ENCODE data around the gene DOHH.
A peak's percentile ranks its signal among the peaks of the same experiment; 100 is the strongest.

Gene DOHH

DNA sequence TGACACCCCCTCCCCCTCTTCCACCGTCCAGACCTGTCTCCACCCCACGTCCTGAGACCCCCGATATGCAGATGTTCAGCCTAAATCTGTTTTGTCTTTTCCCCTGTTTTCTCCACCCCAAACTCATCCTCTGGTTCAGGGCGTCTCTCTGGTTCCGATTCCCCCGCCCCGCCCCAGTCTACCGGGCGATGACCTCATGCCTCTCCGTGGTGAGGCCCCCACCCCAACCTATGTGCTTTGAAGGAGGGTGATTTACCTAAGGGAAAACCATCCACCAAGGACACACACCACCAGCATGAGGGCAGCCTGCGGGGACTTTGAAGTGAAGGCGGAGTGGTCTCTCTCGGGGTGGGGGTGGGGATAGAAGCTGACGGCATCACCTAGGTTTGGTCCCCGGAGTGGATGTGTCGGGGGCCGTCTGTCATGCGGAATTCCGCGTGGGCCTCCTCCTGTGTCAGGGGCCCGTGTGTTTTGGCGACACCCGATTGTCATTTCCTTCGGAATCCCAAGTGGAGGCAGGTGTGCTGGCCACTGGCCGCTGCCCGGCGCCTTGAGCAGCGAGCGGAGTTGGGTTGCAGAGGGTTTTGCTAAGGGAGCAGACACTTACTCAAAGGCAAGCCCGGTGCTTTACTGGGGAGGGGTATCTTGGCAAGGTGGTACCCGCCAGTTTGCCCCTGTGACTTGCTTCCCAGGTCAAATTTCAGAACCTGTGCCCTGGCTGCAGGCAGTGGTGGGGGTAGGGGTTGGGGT, 7.1 kb upstream of the DOHH start:
- H3F3A ChIP-seq (ENCODE audit: insufficient read depth, low read length) = no peaks in the 10 kb centered on the region
- peaks cover 17% of the 10 kb centered on the region; the same call in 1 of the 2 replicates for H3K36me3 ChIP-seq (ENCODE audit: insufficient read depth, low read length)
- H3K27me3 ChIP-seq (ENCODE audit: insufficient read depth, low read length) = no peaks in the 10 kb centered on the region
- H3K9me3 ChIP-seq (ENCODE audit: low read length) = no peaks in the 10 kb centered on the region
- H3K9ac ChIP-seq (ENCODE audit: low read length) = peak overlapping the region; percentile 99
- no peak overlapping the region for H2AFZ ChIP-seq (ENCODE audit: low read length)
- TF ChIP-seq EZH2 (IDR thresholded peaks at IDR 0.05; ENCODE audit: borderline replicate concordance, low read length) = no peak
- TF ChIP-seq CTCF (IDR thresholded peaks at IDR 0.05; ENCODE audit: low read length) = no peak
- peak overlapping the region; percentile 99 for H3K4me3 ChIP-seq (ENCODE audit: low read depth, low read length, poor library complexity, severe bottlenecking)
- peak overlapping the region; percentile 99 for H3K4me2 ChIP-seq (ENCODE audit: low read length)
- H3K79me2 ChIP-seq (ENCODE audit: insufficient read depth, low read length) = peaks cover 11% of the 10 kb centered on the region
- H3K4me1 ChIP-seq (ENCODE audit: insufficient read depth, low read length, severe bottlenecking) = peaks cover 21% of the 10 kb centered on the region
- peak overlapping the region; percentile 36 for H3K27ac ChIP-seq (ENCODE audit: low read depth, low read length, poor library complexity, severe bottlenecking)
- no peaks in the 10 kb centered on the region for H4K20me1 ChIP-seq (ENCODE audit: insufficient read depth, low read length)
- H3K9me2 ChIP-seq (ENCODE audit: low read depth, low read length) = no peaks in the 10 kb centered on the region

DNA sequence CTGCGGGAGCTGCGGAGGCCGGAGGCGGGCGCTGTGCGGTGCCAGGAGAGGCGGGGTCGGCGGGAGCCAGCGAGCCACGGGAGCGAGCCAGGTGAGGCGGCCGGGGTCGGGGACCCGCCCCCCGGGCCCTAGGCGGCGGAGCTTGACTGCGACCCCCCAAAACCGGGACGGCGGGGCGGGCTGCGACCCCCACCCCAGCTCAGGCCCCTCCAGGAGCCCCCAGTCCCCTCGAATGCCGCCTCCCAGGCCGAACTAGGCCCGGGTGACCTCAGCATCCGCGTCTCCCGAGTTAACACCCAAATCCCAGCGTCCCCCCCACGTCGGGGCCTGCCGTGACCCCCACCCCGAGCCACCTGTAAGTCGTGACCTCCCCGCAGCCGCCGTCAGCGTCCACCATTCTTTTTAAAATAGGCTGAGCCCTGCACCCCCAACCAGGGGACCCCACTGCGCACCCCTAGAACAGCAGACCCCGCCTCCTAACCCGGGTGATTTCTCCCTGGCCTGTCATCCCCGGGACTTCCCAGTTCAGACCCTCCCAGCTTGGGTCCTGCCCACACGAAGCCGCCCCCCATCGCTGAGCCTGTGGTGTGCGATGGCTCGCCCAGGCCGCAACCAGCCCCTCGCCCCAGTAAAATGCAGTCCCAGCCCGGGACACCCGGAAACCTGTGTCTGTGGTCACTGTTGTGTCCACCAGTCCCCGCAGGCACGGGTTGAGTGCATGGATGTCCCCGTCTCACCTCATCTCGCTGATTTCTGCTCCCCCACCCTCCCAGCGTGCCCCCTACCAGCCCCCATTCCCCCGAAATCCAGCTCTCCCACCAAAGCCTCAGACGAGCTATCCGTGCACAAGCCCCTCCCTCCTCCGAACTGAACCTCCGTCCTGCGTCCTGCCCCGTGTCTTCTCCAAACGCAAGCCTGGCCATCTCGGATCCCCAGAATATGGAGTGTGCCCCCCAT, 6.2 kb upstream of the DOHH start:
- Histone ChIP-seq H3K9me2 (ENCODE audit: low read depth, low read length) (no peaks in the 10 kb centered on the region), H4K20me1 (ENCODE audit: insufficient read depth, low read length) (no peaks in the 10 kb centered on the region), H3K27me3 (ENCODE audit: insufficient read depth, low read length) (no peaks in the 10 kb centered on the region), H3K4me2 (ENCODE audit: low read length) (peak overlapping the region; percentile 99), H3K9me3 (ENCODE audit: low read length) (no peaks in the 10 kb centered on the region), H3K4me3 (ENCODE audit: low read depth, low read length, poor library complexity, severe bottlenecking) (peak overlapping the region; percentile 99), H3K4me1 (ENCODE audit: insufficient read depth, low read length, severe bottlenecking) (peaks cover 21% of the 10 kb centered on the region), H3K9ac (ENCODE audit: low read length) (peak overlapping the region; percentile 99), H3K27ac (ENCODE audit: low read depth, low read length, poor library complexity, severe bottlenecking) (peak overlapping the region; percentile 36), H3K79me2 (ENCODE audit: insufficient read depth, low read length) (peaks cover 11% of the 10 kb centered on the region), H3K36me3 (ENCODE audit: insufficient read depth, low read length) (peaks cover 17% of the 10 kb centered on the region; the same call in 1 of the 2 replicates), H3F3A (ENCODE audit: insufficient read depth, low read length) (no peaks in the 10 kb centered on the region), H2AFZ (ENCODE audit: low read length) (no peak overlapping the region)
- TF ChIP-seq EZH2 (IDR thresholded peaks at IDR 0.05; ENCODE audit: borderline replicate concordance, low read length) = no peak
- no peak for TF ChIP-seq CTCF (IDR thresholded peaks at IDR 0.05; ENCODE audit: low read length)

- TF ChIP-seq EZH2 (IDR thresholded peaks at IDR 0.05; ENCODE audit: borderline replicate concordance, low read length) = no peak
- TF ChIP-seq CTCF (IDR thresholded peaks at IDR 0.05; ENCODE audit: low read length) = no peak
- Histone ChIP-seq H3K9me2 (ENCODE audit: low read depth, low read length) (no peaks in the 10 kb centered on the region), H3K9ac (ENCODE audit: low read length) (peak within 1 kb of the TSS; percentile 99), H3K9me3 (ENCODE audit: low read length) (no peaks in the 10 kb centered on the region), H3K36me3 (ENCODE audit: insufficient read depth, low read length) (peaks cover 12% of the 10 kb centered on the region; the same call in 1 of the 2 replicates), H3K4me1 (ENCODE audit: insufficient read depth, low read length, severe bottlenecking) (peaks cover 21% of the 10 kb centered on the region), H4K20me1 (ENCODE audit: insufficient read depth, low read length) (no peaks in the 10 kb centered on the region), H3K4me2 (ENCODE audit: low read length) (peak within 1 kb of the TSS; percentile 99), H3K79me2 (ENCODE audit: insufficient read depth, low read length) (peaks cover 11% of the 10 kb centered on the region), H3K27ac (ENCODE audit: low read depth, low read length, poor library complexity, severe bottlenecking) (peak within 1 kb of the TSS; percentile 82), H2AFZ (ENCODE audit: low read length) (no peak within 1 kb of the TSS), H3F3A (ENCODE audit: insufficient read depth, low read length) (no peaks in the 10 kb centered on the region), H3K27me3 (ENCODE audit: insufficient read depth, low read length) (no peaks in the 10 kb centered on the region), H3K4me3 (ENCODE audit: low read depth, low read length, poor library complexity, severe bottlenecking) (peak within 1 kb of the TSS; percentile 99)
These were observed 5.3 kb upstream of the DOHH start, which contains the start of gene FZR1 for GRCh38 chr19:3505598-3506383. FZR1 (plus strand) TSS chr19:3506311; CDS start chr19:3522990, 16,679 bp downstream.
